Neuronal stem cell (in vitro differentiated cells): ENCODE measurements around the gene TMCC1.

Experiments used
- DNase-seq: peaks from one replicate; pipeline ENCODE4 v3.0.0-alpha.2; 2013; ENCODE audit warnings: low spot score
- H2AFZ ChIP-seq: one replicate; pipeline ENCODE4 v1.6.1; 2013; ENCODE audit warnings: mild to moderate bottlenecking, low read length, inconsistent platforms
- H2AK5ac ChIP-seq: 2 replicates; pipeline ENCODE4 v1.6.1; 2013; ENCODE audit warnings: low read depth, mild to moderate bottlenecking, inconsistent platforms, low read length, moderate library complexity, mixed read lengths
- H2BK120ac ChIP-seq: 2 replicates; pipeline ENCODE4 v1.6.1; 2013; ENCODE audit warnings: low read depth, mild to moderate bottlenecking, inconsistent platforms, low read length, moderate library complexity, mixed read lengths
- H2BK12ac ChIP-seq: one replicate; pipeline ENCODE4 v1.6.1; 2013; ENCODE audit warnings: low read length, inconsistent platforms
- H2BK15ac ChIP-seq: 2 replicates; pipeline ENCODE4 v1.6.1; 2013; ENCODE audit warnings: mild to moderate bottlenecking, low read length, inconsistent platforms, mixed read lengths
- H2BK5ac ChIP-seq: one replicate; pipeline ENCODE4 v1.6.1; 2013; ENCODE audit warnings: inconsistent platforms, mild to moderate bottlenecking, low read length, moderate library complexity
- H3K14ac ChIP-seq: one replicate; pipeline ENCODE4 v1.6.1; 2013; ENCODE audit warnings: low read length, inconsistent platforms
- H3K18ac ChIP-seq: 2 replicates; pipeline ENCODE4 v1.6.1; 2013; ENCODE audit warnings: low read length, inconsistent platforms
- H3K23ac ChIP-seq: 2 replicates; pipeline ENCODE4 v1.6.1; 2013; ENCODE audit warnings: low read depth, mild to moderate bottlenecking, mixed read lengths, low read length, inconsistent platforms; ENCODE audit not compliant: poor library complexity
- H3K27ac ChIP-seq: replicated peaks from 3 replicates; pipeline ENCODE4 v1.5.1; 2013; ENCODE audit warnings: low read length, inconsistent platforms
- H3K27me3 ChIP-seq, 3 experiments: 2 replicates each; pipeline ENCODE4 v1.6.1; 2013; ENCODE audit warnings: low read length in 3 of 3, mild to moderate bottlenecking in 2 of 3, inconsistent platforms in 1 of 3, low read depth in 1 of 3, mixed read lengths in 1 of 3, moderate library complexity in 1 of 3; ENCODE audit not compliant: control insufficient read depth in 3 of 3, insufficient read depth in 3 of 3
- H3K36me3 ChIP-seq, 2 donors: replicated peaks in 1 of 2; 2 replicates each; pipeline ENCODE4 v1.6.1; 2013; ENCODE audit warnings: low read length in 2 of 2; ENCODE audit not compliant: control insufficient read depth in 2 of 2, insufficient read depth in 2 of 2
- H3K4ac ChIP-seq: 2 replicates; pipeline ENCODE4 v1.6.1; 2013; ENCODE audit warnings: inconsistent platforms, mild to moderate bottlenecking, low read length, moderate library complexity
- H3K4me1 ChIP-seq, 2 donors: 1 replicate in 1 of 2; 2 replicates in 1 of 2; pipeline ENCODE4 v1.6.1; 2013; ENCODE audit warnings: low read length in 2 of 2, low read depth in 1 of 2; ENCODE audit not compliant: control insufficient read depth in 2 of 2, insufficient read depth in 1 of 2
- H3K4me2 ChIP-seq: one replicate; pipeline ENCODE4 v1.6.1; 2013; ENCODE audit warnings: mild to moderate bottlenecking, low read length, inconsistent platforms; ENCODE audit not compliant: insufficient read depth, poor library complexity, severe bottlenecking
- H3K4me3 ChIP-seq, 2 donors: 2 replicates each; pipeline ENCODE4 v1.5.1; 2013; ENCODE audit warnings: low read length in 2 of 2, mild to moderate bottlenecking in 2 of 2, inconsistent platforms in 1 of 2, moderate library complexity in 1 of 2
- H3K79me1 ChIP-seq: one replicate; pipeline ENCODE4 v1.6.1; 2013; ENCODE audit warnings: low read depth, mild to moderate bottlenecking, inconsistent platforms, low read length, moderate library complexity
- H3K9ac ChIP-seq: one replicate; pipeline ENCODE4 v1.6.1; 2013; ENCODE audit warnings: mild to moderate bottlenecking, low read depth, low read length, inconsistent platforms; ENCODE audit not compliant: poor library complexity
- H3K9me3 ChIP-seq, 2 donors: replicated peaks in 1 of 2; 2 replicates each; pipeline versions ENCODE3 to v1.6.1; 2013; ENCODE audit warnings: low read length in 2 of 2, mild to moderate bottlenecking in 2 of 2, inconsistent platforms in 1 of 2, low read depth in 1 of 2, mixed read lengths in 1 of 2, moderate library complexity in 1 of 2; ENCODE audit not compliant: control insufficient read depth in 2 of 2, insufficient read depth in 1 of 2
- H4K8ac ChIP-seq: one replicate; pipeline ENCODE4 v1.6.1; 2013; ENCODE audit warnings: low read depth, mild to moderate bottlenecking, inconsistent platforms, low read length, moderate library complexity
- H4K91ac ChIP-seq: one replicate; pipeline ENCODE4 v1.6.1; 2013; ENCODE audit warnings: low read length, low read depth, mild to moderate bottlenecking, inconsistent platforms; ENCODE audit not compliant: poor library complexity
- WGBS, 2 donors: extraction: QIAGEN DNeasy Blood & Tissue Kit; methylation state at CpG; one replicate each; pipeline ENCODE4 v1.1.7; 2013; ENCODE audit warnings: missing lambda C conversion rate in 2 of 2, mixed read lengths in 1 of 2; ENCODE audit not compliant: insufficient read length in 2 of 2, insufficient replicate concordance in 1 of 2; ENCODE audit errors: extremely low coverage in 2 of 2; 5-methylcytosine and 5-hydroxymethylcytosine counted together

The TMCC1 gene

GRCh38 chr3:129715854-129716253 lies 177.7 kb downstream of the TMCC1 start:
- Histone ChIP-seq H3K36me3 (no peaks in the 10 kb centered on the region), H3K4me2 (no peak overlapping the region), H3K4me3 (no peak overlapping the region), H2BK120ac (no peak overlapping the region), H3K27me3 (no peaks in the 10 kb centered on the region), H3K4me1 (peaks cover 0 to 2% of the 10 kb centered on the region in 2 donors), H2AFZ (no peak overlapping the region), H3K9ac (no peak overlapping the region), H3K79me1 (no peaks in the 10 kb centered on the region), H4K91ac (no peak overlapping the region), H3K4ac (no peak overlapping the region), H4K8ac (no peak overlapping the region), H2BK5ac (no peak overlapping the region), H2BK15ac (no peak overlapping the region), H3K23ac (no peak overlapping the region), H2BK12ac (no peak overlapping the region), H2AK5ac (no peak overlapping the region), H3K14ac (no peak overlapping the region), H3K9me3 (no peaks in the 10 kb centered on the region), H3K18ac (no peak overlapping the region), H3K27ac (no peak overlapping the region)
- no CpG with 5 or more reads among the region's 2 CpGs for WGBS, 2 donors
- DNase-seq: no peak

DNA sequence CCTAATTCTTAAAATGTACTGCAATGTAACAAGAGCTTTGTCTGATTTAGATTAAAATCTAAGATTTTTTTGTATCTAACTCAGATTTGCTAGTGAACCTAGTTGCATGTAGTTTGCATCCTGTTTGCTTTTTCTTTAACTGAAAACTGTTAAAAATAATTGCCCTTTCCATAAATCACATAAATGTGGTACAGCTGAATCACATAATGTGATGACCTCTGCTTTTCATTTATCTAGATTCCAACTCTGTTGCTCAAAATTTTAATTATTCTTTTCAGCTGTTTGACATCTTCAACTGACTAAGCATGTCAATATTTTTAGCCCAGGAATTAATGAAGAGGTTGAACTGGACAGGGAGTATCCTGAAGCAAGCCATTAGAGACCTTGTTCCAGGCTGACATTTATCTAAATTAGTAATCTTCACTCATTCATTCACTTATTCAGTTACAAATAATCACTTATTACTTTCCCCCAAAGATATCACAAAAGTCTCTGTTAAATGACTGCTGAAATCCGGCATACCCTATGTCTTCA lies 185.1 kb downstream of the TMCC1 start:
- WGBS, 2 donors: no CpG with 5 or more reads among the region's 1 CpG
- no peak overlapping the region for H3K27ac ChIP-seq

DNA sequence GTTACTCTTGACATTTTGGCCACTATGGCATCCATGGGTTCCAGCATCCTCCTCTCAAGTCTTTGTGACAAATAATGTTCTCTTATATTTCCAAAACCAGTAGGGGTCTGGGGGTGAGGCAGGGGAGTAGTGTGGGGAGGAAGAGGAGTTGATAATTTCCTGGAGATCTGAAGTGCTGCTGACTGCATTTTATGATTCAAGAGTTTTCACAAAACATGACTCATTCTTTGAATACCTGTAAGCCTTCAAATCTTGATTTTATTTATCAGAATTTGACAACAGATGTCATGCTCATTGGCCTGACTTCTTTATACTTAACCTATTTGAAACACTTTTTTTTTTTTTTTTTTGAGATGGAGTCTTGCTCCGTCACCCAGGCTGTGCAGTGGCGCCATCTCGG lies 188.2 kb downstream of the TMCC1 start:
- Histone ChIP-seq H3K9me3 (peaks cover 0 to 3% of the 10 kb centered on the region in 2 donors), H3K79me1 (no peaks in the 10 kb centered on the region), H2BK5ac (no peak overlapping the region), H3K4me1 (peaks cover 1 to 12% of the 10 kb centered on the region in 2 donors), H3K23ac (no peak overlapping the region), H3K27me3 (no peaks in the 10 kb centered on the region), H3K4ac (no peak overlapping the region), H2BK12ac (no peak overlapping the region), H3K4me3 (no peak overlapping the region), H3K27ac (no peak overlapping the region), H2BK120ac (no peak overlapping the region), H3K36me3 (no peaks in the 10 kb centered on the region), H2AFZ (no peak overlapping the region), H3K14ac (no peak overlapping the region), H3K9ac (no peak overlapping the region), H4K91ac (no peak overlapping the region), H3K4me2 (no peak overlapping the region), H2BK15ac (no peak overlapping the region), H3K18ac (no peak overlapping the region), H4K8ac (no peak overlapping the region), H2AK5ac (no peak overlapping the region)
- no CpG with 5 or more reads among the region's 3 CpGs for WGBS, 2 donors
- no peak for DNase-seq

More for the DNA sequence above, 185.1 kb downstream of the TMCC1 start:
- Histone ChIP-seq H2AK5ac (no peak overlapping the region), H4K91ac (no peak overlapping the region), H3K79me1 (no peaks in the 10 kb centered on the region), H2BK15ac (no peak overlapping the region), H3K18ac (no peak overlapping the region), H3K4me2 (no peak overlapping the region), H3K36me3 (no peaks in the 10 kb centered on the region), H3K14ac (no peak overlapping the region), H2BK12ac (no peak overlapping the region), H3K27me3 (no peaks in the 10 kb centered on the region), H3K23ac (no peak overlapping the region), H2BK120ac (no peak overlapping the region), H4K8ac (no peak overlapping the region), H3K4me3 (no peak overlapping the region), H2BK5ac (no peak overlapping the region), H3K9me3 (peaks cover 0 to 3% of the 10 kb centered on the region in 2 donors), H3K4me1 (no peaks in the 10 kb centered on the region), H3K4ac (no peak overlapping the region), H3K9ac (no peak overlapping the region), H2AFZ (no peak overlapping the region)
- no peak for DNase-seq

- DNase-seq: no peak
- Histone ChIP-seq H2BK120ac (no peak overlapping the region), H3K27ac (no peak overlapping the region), H3K23ac (no peak overlapping the region), H3K4me3 (no peak overlapping the region), H2AK5ac (no peak overlapping the region), H2AFZ (no peak overlapping the region), H2BK15ac (no peak overlapping the region), H2BK12ac (no peak overlapping the region), H4K8ac (no peak overlapping the region), H3K9me3 (peaks cover 0 to 3% of the 10 kb centered on the region in 2 donors), H3K14ac (no peak overlapping the region), H3K79me1 (no peaks in the 10 kb centered on the region), H2BK5ac (no peak overlapping the region), H3K4me1 (peaks cover 8 to 20% of the 10 kb centered on the region in 2 donors), H3K9ac (no peak overlapping the region), H4K91ac (no peak overlapping the region), H3K36me3 (no peaks in the 10 kb centered on the region), H3K4ac (no peak overlapping the region), H3K27me3 (no peaks in the 10 kb centered on the region), H3K4me2 (no peak overlapping the region), H3K18ac (no peak overlapping the region)
- 100% methylated on average over 1 of the region's 2 CpGs for WGBS, 2 donors
Measured at GRCh38 chr3:129703913-129704312, 189.6 kb downstream of the TMCC1 start.
